HCT116 (cell line): ENCODE results near the gene GNB2. TPM values are rescaled to one million over a fixed set of nuclear protein-coding genes. Genes with fewer than 3 reads are reported as not detected.

Experiments used
- ATAC-seq: fragments of 200-7000 bp; cut with Tn5 transposase; 2 replicates; pipeline ENCODE4 v1.9.1; 2020; ENCODE audit warnings: mild to moderate bottlenecking, moderate library complexity
- BruUV-seq: library from RNA; stranded (reverse); fragments of 400-500 nt; replicated peaks from 2 replicates; lab custom pipeline; 2021; lab: Mats Ljungman, UMichigan
- CTCF ChIA-PET: fragments of 300-600 bp; sonication (Branson Sonifier 250); formaldehyde crosslinking; loops from one replicate; lab custom pipeline; 2021; ENCODE audit warnings: antibody characterized with exemption; lab: Charles Lee
- POLR2A ChIA-PET: fragments of 300-600, 350-600 bp; sonication (Branson Sonifier 250); formaldehyde crosslinking; loops from one replicate; lab custom pipeline; 2021; ENCODE audit warnings: antibody characterized with exemption; lab: Charles Lee
- RAD21 ChIA-PET, 2 experiments: fragments of 300-600 bp; sonication (Branson Sonifier 250); formaldehyde crosslinking; loops; one replicate each; lab custom pipeline; 2023; ENCODE audit warnings: low total read pairs in 2 of 2; ENCODE audit not compliant: uncharacterized antibody in 2 of 2, unreplicated experiment in 2 of 2, low non-redundant PET in 1 of 2; lab: Charles Lee
- DNase-seq: peaks from one replicate; pipeline ENCODE4 v3.0.0-alpha.2; 2010; ENCODE audit warnings: low read depth, low spot score
- H2AFZ ChIP-seq: fragments of 200-600 bp; shearing (Covaris generic), sonication (generic); 2 replicates; pipeline ENCODE4 v1.6.1; 2017; ENCODE audit warnings: low read depth, mixed run types, mixed read lengths, antibody characterized with exemption, low read length; ENCODE audit not compliant: poor library complexity, severe bottlenecking
- H3K27ac ChIP-seq: 2 replicates; pipeline ENCODE4 v1.5.1; 2012; ENCODE audit warnings: low read depth, low read length
- H3K27me3 ChIP-seq: fragments of 200-600 bp; sonication (generic); 2 replicates; pipeline ENCODE4 v1.6.1; 2016; ENCODE audit warnings: mixed run types, low read length, mixed read lengths; ENCODE audit not compliant: insufficient read depth
- H3K36me3 ChIP-seq, 2 experiments: fragments of 200-500 bp in 1 of 2; fragments of 200-600 bp in 1 of 2; sonication (Bioruptor generic) in 1 of 2; sonication (generic) in 1 of 2; 2 replicates each; pipeline versions ENCODE4 v1.5.1 to v1.6.1; 2014 to 2016; ENCODE audit warnings: low read length in 2 of 2, inconsistent platforms in 1 of 2, mixed read lengths in 1 of 2, mixed run types in 1 of 2; ENCODE audit not compliant: insufficient read depth in 2 of 2, control insufficient read depth in 1 of 2
- H3K4me1 ChIP-seq, 2 experiments: fragments of 200-600 bp in 1 of 2; sonication (generic) in 1 of 2; 2 replicates each; pipeline versions ENCODE4 v1.5.1 to v1.6.1; 2012 to 2017; ENCODE audit warnings: low read length in 2 of 2, inconsistent platforms in 1 of 2, mild to moderate bottlenecking in 1 of 2, mixed read lengths in 1 of 2, mixed run types in 1 of 2, moderate library complexity in 1 of 2; ENCODE audit not compliant: insufficient read depth in 2 of 2, control insufficient read depth in 1 of 2
- H3K4me2 ChIP-seq: fragments of 200-600 bp; sonication (generic); 2 replicates; pipeline ENCODE4 v1.6.1; 2017; ENCODE audit warnings: mixed run types, low read length, mixed read lengths
- H3K4me3 ChIP-seq, 2 experiments: fragments of 200-600 bp in 1 of 2; sonication (generic) in 1 of 2; replicated peaks in 1 of 2; 2 replicates each; pipeline ENCODE4 v1.5.1; 2011 to 2016; ENCODE audit warnings: low read length in 2 of 2, control low read depth in 1 of 2, low read depth in 1 of 2, mild to moderate bottlenecking in 1 of 2, mixed read lengths in 1 of 2, mixed run types in 1 of 2
- H3K79me2 ChIP-seq: fragments of 200-600 bp; sonication (generic); 2 replicates; pipeline ENCODE4 v1.6.1; 2017; ENCODE audit warnings: mild to moderate bottlenecking, mixed run types, low read length, moderate library complexity, mixed read lengths; ENCODE audit not compliant: insufficient read depth
- H3K9ac ChIP-seq: fragments of 200-600 bp; sonication (generic); 2 replicates; pipeline ENCODE4 v1.6.1; 2016; ENCODE audit warnings: low read length, mixed read lengths
- H3K9me2 ChIP-seq: fragments of 200-600 bp; sonication (generic), shearing (Covaris generic); 2 replicates; pipeline ENCODE4 v1.6.1; 2017; ENCODE audit warnings: mixed run types, mild to moderate bottlenecking, moderate library complexity; ENCODE audit not compliant: insufficient read depth
- H3K9me3 ChIP-seq, 2 experiments: fragments of 200-500 bp in 1 of 2; fragments of 200-600 bp in 1 of 2; sonication (Bioruptor generic) in 1 of 2; sonication (generic) in 1 of 2; 2 replicates each; pipeline ENCODE4 v1.6.1; 2014 to 2017; ENCODE audit warnings: low read length in 2 of 2, mixed read lengths in 2 of 2, inconsistent platforms in 1 of 2, low read depth in 1 of 2, mild to moderate bottlenecking in 1 of 2, mixed run types in 1 of 2, moderate library complexity in 1 of 2; ENCODE audit not compliant: control insufficient read depth in 1 of 2, insufficient read depth in 1 of 2
- H4K20me1 ChIP-seq: fragments of 200-600 bp; sonication (generic), shearing (Covaris generic); 2 replicates; pipeline ENCODE4 v1.6.1; 2017; ENCODE audit warnings: mixed run types, mild to moderate bottlenecking, moderate library complexity; ENCODE audit not compliant: insufficient read depth
- ELF1 ChIP-seq: IDR thresholded peaks from 2 replicates; pipeline ENCODE4 v1.6.1; 2012; ENCODE audit warnings: low read depth, borderline replicate concordance
- EZH2 ChIP-seq: fragments of 200-600 bp; sonication (generic); IDR thresholded peaks from 2 replicates; pipeline ENCODE4 v1.6.1; 2017; ENCODE audit warnings: antibody characterized with exemption, mixed run types
- MAX ChIP-seq: IDR thresholded peaks from 2 replicates; pipeline ENCODE4 v1.6.1; 2012
- YY1 ChIP-seq: IDR thresholded peaks from 2 replicates; pipeline ENCODE4 v1.6.1; 2011; ENCODE audit warnings: low read length, low read depth, moderate library complexity, mild to moderate bottlenecking; ENCODE audit not compliant: insufficient replicate concordance; ENCODE audit errors: extremely low read depth
- ZFX ChIP-seq: fragments of 450-650 bp; IDR thresholded peaks from 2 replicates; pipeline ENCODE4 v1.6.1; 2017
- intact Hi-C: fragments of 100-400 bp; cut with micrococcal nuclease; formaldehyde crosslinking; loops from 2 replicates; pipeline ENCODE4 v1.10.0; 2022
- total RNA-seq: library from RNA; stranded (reverse); gene quantifications from one replicate; pipeline ENCODE4 v1.2.1, GENCODE V29; 2021; ENCODE audit not compliant: unreplicated experiment
- TF ChIP-seq, protein P1 (sequence below), 3 experiments: fragments of 200-600 bp in 1 of 3; sonication (generic) in 1 of 3; IDR thresholded peaks in 2 of 3; conservative IDR thresholded peaks in 1 of 3; 2 replicates each; pipeline ENCODE4 v1.5.1; 2012 to 2017; ENCODE audit warnings: low read depth in 2 of 3, low read length in 2 of 3, antibody characterized with exemption in 1 of 3, borderline replicate concordance in 1 of 3, control low read depth in 1 of 3, mild to moderate bottlenecking in 1 of 3, mixed read lengths in 1 of 3, mixed run types in 1 of 3, moderate library complexity in 1 of 3; ENCODE audit not compliant: insufficient read depth in 1 of 3

The GNB2 gene
- total RNA-seq, 1 experiment from 2014 or later = 246 TPM

DNA sequence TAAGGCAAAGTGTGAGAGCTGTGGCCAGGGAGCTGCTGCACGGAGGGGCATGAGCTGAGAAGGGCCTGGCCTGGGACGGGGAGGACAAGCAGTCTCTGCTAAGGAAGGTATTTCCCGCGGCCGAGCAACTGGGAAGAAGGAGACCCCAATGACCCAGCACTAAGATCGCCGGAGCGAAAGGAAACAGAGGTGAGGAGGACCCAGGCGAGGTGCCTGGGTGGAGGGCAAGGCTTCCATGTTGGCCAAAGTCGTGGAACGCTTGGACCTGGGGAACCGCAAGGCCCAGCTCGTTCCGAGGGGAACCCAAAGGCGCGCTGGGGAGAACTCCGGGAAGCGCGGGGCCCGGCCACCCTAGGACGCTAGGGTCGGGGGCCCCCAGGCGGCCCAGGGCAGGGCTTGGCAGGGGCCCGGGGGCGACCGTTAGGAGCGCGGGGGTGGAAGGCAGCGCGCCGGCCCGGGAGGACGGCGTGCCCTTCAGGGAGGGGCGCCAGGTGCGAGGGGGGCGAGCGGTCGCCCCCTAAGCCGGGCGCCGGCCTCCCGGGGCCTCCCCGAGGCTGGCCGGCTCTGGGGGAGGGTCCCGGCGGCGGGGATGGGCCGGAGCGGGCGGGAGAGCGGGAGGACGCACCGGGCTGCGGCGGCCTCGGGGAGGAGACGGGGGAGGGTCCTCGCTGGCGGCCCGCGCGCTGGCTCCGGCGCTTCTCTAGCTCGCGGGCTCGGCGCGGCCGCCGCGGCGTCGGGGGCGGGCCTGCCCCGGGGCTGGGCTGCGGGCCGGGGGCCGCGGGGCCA is 20.0 kb downstream of the GNB2 start:
- ChIA-PET RAD21 (no interaction called here), POLR2A (interaction anchor here (0.7 to 1.6 kb wide), 3 partner anchors 12 to 214 kb away, joined by 3 read pairs; partner anchors contain the start of genes FBXO24, LRCH4, POP7 and TSC22D4), CTCF (interaction anchor here (0.6 to 5.1 kb wide), 7 partner anchors 9 to 225 kb away, joined by 3 to 25 read pairs (median 3); partner anchors contain the start of genes MOSPD3 and POP7)
- Histone ChIP-seq H3K9me2 (no peaks in the 10 kb centered on the region), H3K79me2 (peaks cover 52% of the 10 kb centered on the region), H3K9ac (peak overlapping the region; percentile 92), H4K20me1 (no peaks in the 10 kb centered on the region), H2AFZ (no peak overlapping the region), H3K27me3 (no peaks in the 10 kb centered on the region), H3K4me1 (peaks cover 18 to 33% of the 10 kb centered on the region in 2 experiments; a peak in 3 of 4 replicates), H3K4me3 (peak overlapping the region; percentile 87 to 89), H3K36me3 (peaks cover 2 to 7% of the 10 kb centered on the region in 2 experiments; a peak in 2 of 4 replicates), H3K4me2 (peak overlapping the region; percentile 74), H3K9me3 (no peaks in the 10 kb centered on the region), H3K27ac (peak overlapping the region; percentile 90)
- TF ChIP-seq EZH2 = no peak
- peak; percentile 65; the same call in 1 of the 2 replicates for TF ChIP-seq ZFX
- DNase-seq (no peak), ATAC-seq (peak; percentile 46)
- intact Hi-C loops = loop anchor here (5.0 kb wide), 1 partner anchor 61 kb away; no protein-coding TSS in a partner anchor
- no TSS peak for BruUV-seq

- Histone ChIP-seq H3K4me2 (peak within 1 kb of the TSS; percentile 74), H3K4me1 (peaks cover 18 to 33% of the 10 kb centered on the region in 2 experiments; a peak in 3 of 4 replicates), H3K9ac (peak within 1 kb of the TSS; percentile 92), H3K36me3 (no peaks in the 10 kb centered on the region), H2AFZ (peak within 1 kb of the TSS; percentile 85), H3K4me3 (peak within 1 kb of the TSS; percentile 87 to 89), H3K27ac (peak within 1 kb of the TSS; percentile 90), H3K9me2 (no peaks in the 10 kb centered on the region), H3K79me2 (peaks cover 45% of the 10 kb centered on the region), H4K20me1 (no peaks in the 10 kb centered on the region), H3K9me3 (no peaks in the 10 kb centered on the region), H3K27me3 (no peaks in the 10 kb centered on the region; the same call in 1 of the 2 replicates)
- POLR2A ChIA-PET = interaction anchor here (1.1 to 1.6 kb wide), 2 partner anchors 12 to 215 kb away, joined by 3 read pairs; partner anchors contain the start of genes POP7 and TSC22D4
- intact Hi-C loops = loop anchor here (5.0 kb wide), 1 partner anchor 62 kb away; no protein-coding TSS in a partner anchor
- no TSS peak for BruUV-seq
- TF ChIP-seq ZFX = 0 out of 2 replicates have a peak, but pooled peaks have one; percentile 24
- TF ChIP-seq MAX = peak; percentile 67
- peak; percentile 74 for TF ChIP-seq YY1
- TF ChIP-seq, protein P1, sequence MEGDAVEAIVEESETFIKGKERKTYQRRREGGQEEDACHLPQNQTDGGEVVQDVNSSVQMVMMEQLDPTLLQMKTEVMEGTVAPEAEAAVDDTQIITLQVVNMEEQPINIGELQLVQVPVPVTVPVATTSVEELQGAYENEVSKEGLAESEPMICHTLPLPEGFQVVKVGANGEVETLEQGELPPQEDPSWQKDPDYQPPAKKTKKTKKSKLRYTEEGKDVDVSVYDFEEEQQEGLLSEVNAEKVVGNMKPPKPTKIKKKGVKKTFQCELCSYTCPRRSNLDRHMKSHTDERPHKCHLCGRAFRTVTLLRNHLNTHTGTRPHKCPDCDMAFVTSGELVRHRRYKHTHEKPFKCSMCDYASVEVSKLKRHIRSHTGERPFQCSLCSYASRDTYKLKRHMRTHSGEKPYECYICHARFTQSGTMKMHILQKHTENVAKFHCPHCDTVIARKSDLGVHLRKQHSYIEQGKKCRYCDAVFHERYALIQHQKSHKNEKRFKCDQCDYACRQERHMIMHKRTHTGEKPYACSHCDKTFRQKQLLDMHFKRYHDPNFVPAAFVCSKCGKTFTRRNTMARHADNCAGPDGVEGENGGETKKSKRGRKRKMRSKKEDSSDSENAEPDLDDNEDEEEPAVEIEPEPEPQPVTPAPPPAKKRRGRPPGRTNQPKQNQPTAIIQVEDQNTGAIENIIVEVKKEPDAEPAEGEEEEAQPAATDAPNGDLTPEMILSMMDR (IDR thresholded peaks at IDR 0.05 in 2 of 3, conservative IDR thresholded peaks at IDR 0.05 in 1 of 3; ENCODE audit: borderline replicate concordance in 1 of 3, insufficient read depth in 1 of 3, low read depth in 2 of 3, low read length in 2 of 3) = no peak
- no peak for TF ChIP-seq ELF1
- CTCF ChIA-PET = interaction anchor here (0.6 to 5.1 kb wide), 3 partner anchors 11 to 225 kb away, joined by 3 to 25 read pairs (median 3); partner anchors contain the start of genes MOSPD3 and POP7
- RAD21 ChIA-PET = no interaction called here
- DNase-seq (no peak), ATAC-seq (peak; percentile 57)
These were observed 20.7 kb downstream of the GNB2 start, which contains the start of gene GIGYF1 for GRCh38 chr7:100694098-100694745. GIGYF1 (minus strand) TSS chr7:100694250; CDS start chr7:100688238, 6,012 bp downstream.
